ENCODE measurements around the gene LNX2.

DNA sequence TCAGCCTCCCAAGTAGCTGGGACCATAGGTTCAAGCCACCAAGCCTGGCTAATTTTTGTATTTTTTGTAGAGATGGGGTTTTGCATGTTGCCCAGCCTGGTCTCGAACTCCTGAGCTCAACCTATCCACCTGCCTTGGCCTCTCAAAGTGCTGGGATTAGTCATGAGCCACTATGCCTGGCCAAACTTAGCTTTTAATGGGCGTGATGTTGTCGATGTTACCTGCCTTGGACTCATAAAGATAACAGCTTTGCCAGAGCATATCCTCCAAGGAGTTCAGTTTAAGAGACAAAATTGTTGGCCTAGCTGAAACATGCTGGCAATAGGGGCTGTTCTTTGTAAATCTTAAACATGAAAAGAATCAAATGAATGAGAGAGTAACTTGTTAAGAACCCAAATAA, 14.5 kb upstream of the LNX2 start:
- TF ChIP-seq, protein P1, sequence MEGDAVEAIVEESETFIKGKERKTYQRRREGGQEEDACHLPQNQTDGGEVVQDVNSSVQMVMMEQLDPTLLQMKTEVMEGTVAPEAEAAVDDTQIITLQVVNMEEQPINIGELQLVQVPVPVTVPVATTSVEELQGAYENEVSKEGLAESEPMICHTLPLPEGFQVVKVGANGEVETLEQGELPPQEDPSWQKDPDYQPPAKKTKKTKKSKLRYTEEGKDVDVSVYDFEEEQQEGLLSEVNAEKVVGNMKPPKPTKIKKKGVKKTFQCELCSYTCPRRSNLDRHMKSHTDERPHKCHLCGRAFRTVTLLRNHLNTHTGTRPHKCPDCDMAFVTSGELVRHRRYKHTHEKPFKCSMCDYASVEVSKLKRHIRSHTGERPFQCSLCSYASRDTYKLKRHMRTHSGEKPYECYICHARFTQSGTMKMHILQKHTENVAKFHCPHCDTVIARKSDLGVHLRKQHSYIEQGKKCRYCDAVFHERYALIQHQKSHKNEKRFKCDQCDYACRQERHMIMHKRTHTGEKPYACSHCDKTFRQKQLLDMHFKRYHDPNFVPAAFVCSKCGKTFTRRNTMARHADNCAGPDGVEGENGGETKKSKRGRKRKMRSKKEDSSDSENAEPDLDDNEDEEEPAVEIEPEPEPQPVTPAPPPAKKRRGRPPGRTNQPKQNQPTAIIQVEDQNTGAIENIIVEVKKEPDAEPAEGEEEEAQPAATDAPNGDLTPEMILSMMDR (optimal IDR thresholded peaks at IDR 0.05 in 1 of 3, IDR thresholded peaks at IDR 0.05 in 1 of 3, conservative IDR thresholded peaks at IDR 0.05 in 1 of 3; ENCODE audit: extremely low read depth in 1 of 3, insufficient read depth in 2 of 3, low read length in 3 of 3), result no peak
- TF ChIP-seq EZH2 (IDR thresholded peaks at IDR 0.05; ENCODE audit: low read length), result no peak
